Uterus (tissue), 2 donors: ENCODE measurements around the gene NEB.

Experiments used
- POLR2A ChIP-seq, 2 donors: fragments of 450-650 bp; IDR thresholded peaks; one replicate each; pipeline ENCODE4 v1.6.1; 2016; ENCODE audit warnings: antibody characterized with exemption in 2 of 2, mild to moderate bottlenecking in 1 of 2, moderate library complexity in 1 of 2
- TF ChIP-seq, protein P1 (sequence below), 4 experiments: fragments of 200-600 bp in 2 of 4; fragments of 450-650 bp in 2 of 4; sonication (generic) in 2 of 4; IDR thresholded peaks; one replicate each; pipeline ENCODE4 v1.5.1; 2016 to 2019; ENCODE audit warnings: antibody characterized with exemption in 4 of 4, mild to moderate bottlenecking in 2 of 4, moderate library complexity in 1 of 4

DNA sequence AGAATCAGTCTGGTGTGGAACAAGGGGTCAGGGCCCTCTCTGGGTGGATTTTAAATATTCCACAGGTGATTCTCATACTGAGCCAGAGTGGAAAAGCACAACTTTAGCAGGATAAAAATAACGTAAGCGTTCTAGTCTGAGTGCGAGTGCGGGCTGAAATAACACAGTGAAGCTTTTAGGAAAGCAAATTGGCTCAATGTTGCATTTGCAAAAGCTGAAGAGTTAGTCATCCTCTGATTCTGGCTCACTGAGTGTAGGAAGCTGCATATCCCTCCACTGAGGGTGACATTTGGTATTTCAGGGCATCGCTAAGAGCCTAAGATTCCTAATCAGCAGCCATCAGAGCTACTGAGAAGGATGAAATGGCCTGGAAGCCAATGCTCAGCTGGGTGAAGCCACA lies 189.8 kb downstream of the NEB start:
- TF ChIP-seq, protein P1, sequence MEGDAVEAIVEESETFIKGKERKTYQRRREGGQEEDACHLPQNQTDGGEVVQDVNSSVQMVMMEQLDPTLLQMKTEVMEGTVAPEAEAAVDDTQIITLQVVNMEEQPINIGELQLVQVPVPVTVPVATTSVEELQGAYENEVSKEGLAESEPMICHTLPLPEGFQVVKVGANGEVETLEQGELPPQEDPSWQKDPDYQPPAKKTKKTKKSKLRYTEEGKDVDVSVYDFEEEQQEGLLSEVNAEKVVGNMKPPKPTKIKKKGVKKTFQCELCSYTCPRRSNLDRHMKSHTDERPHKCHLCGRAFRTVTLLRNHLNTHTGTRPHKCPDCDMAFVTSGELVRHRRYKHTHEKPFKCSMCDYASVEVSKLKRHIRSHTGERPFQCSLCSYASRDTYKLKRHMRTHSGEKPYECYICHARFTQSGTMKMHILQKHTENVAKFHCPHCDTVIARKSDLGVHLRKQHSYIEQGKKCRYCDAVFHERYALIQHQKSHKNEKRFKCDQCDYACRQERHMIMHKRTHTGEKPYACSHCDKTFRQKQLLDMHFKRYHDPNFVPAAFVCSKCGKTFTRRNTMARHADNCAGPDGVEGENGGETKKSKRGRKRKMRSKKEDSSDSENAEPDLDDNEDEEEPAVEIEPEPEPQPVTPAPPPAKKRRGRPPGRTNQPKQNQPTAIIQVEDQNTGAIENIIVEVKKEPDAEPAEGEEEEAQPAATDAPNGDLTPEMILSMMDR (IDR thresholded peaks at IDR 0.05), result no peak
- no peak for TF ChIP-seq POLR2A (IDR thresholded peaks at IDR 0.05)
